ENCODE data around the gene CNOT11. TPM values are rescaled to one million over a fixed set of nuclear protein-coding genes. Genes with fewer than 3 reads are reported as not detected.
A peak's percentile ranks its signal among the peaks of the same experiment; 100 is the strongest.

The CNOT11 gene
- total and polyA plus RNA-seq, 2 of the 4 experiments (the other 2 are of a cell fraction) = 36.4 to 55.8 TPM

GRCh38 chr2:101296371-101296770 is 43.7 kb downstream of the CNOT11 start:
- Histone ChIP-seq H3K4me2 (ENCODE audit: low read depth, low read length) (peak overlapping the region; percentile 32), H4K20me1 (ENCODE audit: insufficient read depth, low read length) (peaks cover 53% of the 10 kb centered on the region), H2AK5ac (ENCODE audit: low read depth, low read length) (no peak overlapping the region), H2BK120ac (ENCODE audit: low read depth, low read length) (no peak overlapping the region), H3K9me3 (ENCODE audit: control insufficient read depth, insufficient read depth, low read length) (no peaks in the 10 kb centered on the region), H3K4me1 (ENCODE audit: control insufficient read depth, insufficient read depth, low read length) (peaks cover 6% of the 10 kb centered on the region), H3K4ac (ENCODE audit: low read depth, low read length) (no peak overlapping the region), H4K5ac (ENCODE audit: low read depth, low read length) (no peak overlapping the region), H4K8ac (ENCODE audit: low read depth in 2 of 2, low read length in 2 of 2) (no peak overlapping the region), H2BK20ac (ENCODE audit: low read depth, low read length) (no peak overlapping the region), H3K9me1 (ENCODE audit: insufficient read depth, low read length) (peaks cover 8% of the 10 kb centered on the region), H3K14ac (replicated peaks; ENCODE audit: low read depth, low read length) (no peak overlapping the region), H3K18ac (ENCODE audit: low read depth, low read length) (no peak overlapping the region), H3K36me3 (ENCODE audit: control insufficient read depth, insufficient read depth, low read length) (peaks cover 4% of the 10 kb centered on the region; the same call in 1 of the 2 replicates), H2BK5ac (ENCODE audit: low read depth, low read length, poor library complexity, severe bottlenecking) (peak overlapping the region; percentile 33), H2AK9ac (replicated peaks; ENCODE audit: low read depth, low read length, poor library complexity) (no peak overlapping the region), H3K23ac (ENCODE audit: low read depth, low read length) (no peak overlapping the region), H3K79me1 (ENCODE audit: low read depth in 1 of 2, low read length in 2 of 2) (peaks cover 24 to 70% of the 10 kb centered on the region in 2 experiments), H3K27me3 (ENCODE audit: control insufficient read depth, insufficient read depth, low read length) (no peaks in the 10 kb centered on the region), H3K27ac (ENCODE audit: insufficient read depth, low read length) (no peak overlapping the region), H2BK15ac (ENCODE audit: low read depth, low read length) (no peak overlapping the region), H4K91ac (ENCODE audit: insufficient read depth, low read depth, low read length) (no peak overlapping the region), H2AFZ (replicated peaks; ENCODE audit: low read length, poor library complexity) (no peak overlapping the region), H3K9ac (ENCODE audit: low read depth, low read length) (no peak overlapping the region), H3K56ac (ENCODE audit: extremely low read depth, insufficient read depth, low read length) (no peak overlapping the region), H3K4me3 (ENCODE audit: insufficient read depth, low read depth, low read length) (no peak overlapping the region)
- ATAC-seq (ENCODE audit: low read depth) (peak; percentile 63), DNase-seq (peak; percentile 36)
- no TSS peak for BruUV-seq (replicated peaks)
- TF ChIP-seq USF2 (IDR thresholded peaks at IDR 0.05; ENCODE audit: low read depth, low read length) (peak; percentile 72; the same call in 1 of the 2 replicates), CHD1 (IDR thresholded peaks at IDR 0.05; ENCODE audit: low read depth, low read length) (no peak), MAFK (IDR thresholded peaks at IDR 0.05; ENCODE audit: low read depth, low read length) (no peak), FOS (IDR thresholded peaks at IDR 0.05; ENCODE audit: low read depth, low read length) (no peak), MAZ (IDR thresholded peaks at IDR 0.05; ENCODE audit: borderline replicate concordance, low read depth, low read length) (no peak), RAD21 (IDR thresholded peaks at IDR 0.05; ENCODE audit: low read length) (no peak)
- in situ Hi-C loops (cut with MboI; ENCODE audit: low sequenced_read_pairs) = no loop called here
- intact Hi-C loops (cut with micrococcal nuclease) = no loop called here
- dilution Hi-C loops (cut with HindIII; ENCODE audit: low sequenced_read_pairs, unreplicated experiment) = no loop called here
- ChIA-PET POLR2A (ENCODE audit: unreplicated experiment) (no interaction called here), CTCF (interaction anchor here (0.6 kb wide), 1 partner anchor 51 kb away, joined by 3 read pairs; no protein-coding TSS in a partner anchor)
- no CpG with 5 or more reads among the region's 5 CpGs for WGBS, 2 experiments (ENCODE audit: extremely low coverage in 2 of 2, insufficient read length in 1 of 2)
